Stimulated activated CD4-positive, alpha-beta T cell treated with anti-CD3 and anti-CD28 coated beads, Interleukin-15, amount 100 ng/mL, for 24 hours (primary cell): ENCODE measurements around the gene PSMD10.

Experiments
- DNase-seq: peaks from one replicate; pipeline ENCODE4 v3.0.0-alpha.2; 2020

PSMD10 gene, protein sequence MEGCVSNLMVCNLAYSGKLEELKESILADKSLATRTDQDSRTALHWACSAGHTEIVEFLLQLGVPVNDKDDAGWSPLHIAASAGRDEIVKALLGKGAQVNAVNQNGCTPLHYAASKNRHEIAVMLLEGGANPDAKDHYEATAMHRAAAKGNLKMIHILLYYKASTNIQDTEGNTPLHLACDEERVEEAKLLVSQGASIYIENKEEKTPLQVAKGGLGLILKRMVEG

DNA sequence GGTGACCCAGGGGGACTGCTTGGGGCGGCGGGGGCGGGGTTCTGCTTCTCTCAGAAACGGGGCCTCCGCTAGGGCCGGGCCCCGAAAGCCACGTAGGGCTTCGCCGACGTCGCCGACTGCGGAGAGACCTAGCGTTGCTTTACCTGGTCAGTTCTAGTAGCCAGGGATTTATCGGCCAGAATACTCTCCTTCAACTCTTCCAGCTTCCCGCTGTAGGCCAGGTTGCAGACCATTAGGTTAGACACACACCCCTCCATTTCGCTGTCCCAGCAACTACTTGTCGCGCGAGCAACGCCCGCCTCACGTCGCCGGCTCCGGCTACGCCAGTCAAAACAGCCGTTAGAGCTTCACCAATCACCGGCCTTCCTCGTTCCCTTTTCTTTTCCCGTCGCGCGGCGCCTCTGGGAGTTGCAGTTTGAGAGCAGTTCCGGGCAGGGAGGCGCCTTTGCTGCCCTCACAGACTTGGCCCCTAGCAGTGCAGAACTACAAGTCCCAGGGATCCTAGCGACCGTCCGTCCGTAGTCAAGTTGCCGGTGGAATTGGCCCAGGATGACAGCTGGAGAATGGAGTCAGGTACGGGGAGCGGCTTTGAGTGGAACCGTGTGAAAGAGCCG is at the start of gene PSMD10, which contains the start of gene ATG4A:
TSS of gene PSMD10 (minus strand) at position 279 of the 614 bp plus-strand sequence. CDS start at position 257, 22 bp downstream.
TSS of gene ATG4A (plus strand) at position 515 of the 614 bp plus-strand sequence. CDS start at position 564, 49 bp downstream.
- peak; percentile 90 for DNase-seq

DNA sequence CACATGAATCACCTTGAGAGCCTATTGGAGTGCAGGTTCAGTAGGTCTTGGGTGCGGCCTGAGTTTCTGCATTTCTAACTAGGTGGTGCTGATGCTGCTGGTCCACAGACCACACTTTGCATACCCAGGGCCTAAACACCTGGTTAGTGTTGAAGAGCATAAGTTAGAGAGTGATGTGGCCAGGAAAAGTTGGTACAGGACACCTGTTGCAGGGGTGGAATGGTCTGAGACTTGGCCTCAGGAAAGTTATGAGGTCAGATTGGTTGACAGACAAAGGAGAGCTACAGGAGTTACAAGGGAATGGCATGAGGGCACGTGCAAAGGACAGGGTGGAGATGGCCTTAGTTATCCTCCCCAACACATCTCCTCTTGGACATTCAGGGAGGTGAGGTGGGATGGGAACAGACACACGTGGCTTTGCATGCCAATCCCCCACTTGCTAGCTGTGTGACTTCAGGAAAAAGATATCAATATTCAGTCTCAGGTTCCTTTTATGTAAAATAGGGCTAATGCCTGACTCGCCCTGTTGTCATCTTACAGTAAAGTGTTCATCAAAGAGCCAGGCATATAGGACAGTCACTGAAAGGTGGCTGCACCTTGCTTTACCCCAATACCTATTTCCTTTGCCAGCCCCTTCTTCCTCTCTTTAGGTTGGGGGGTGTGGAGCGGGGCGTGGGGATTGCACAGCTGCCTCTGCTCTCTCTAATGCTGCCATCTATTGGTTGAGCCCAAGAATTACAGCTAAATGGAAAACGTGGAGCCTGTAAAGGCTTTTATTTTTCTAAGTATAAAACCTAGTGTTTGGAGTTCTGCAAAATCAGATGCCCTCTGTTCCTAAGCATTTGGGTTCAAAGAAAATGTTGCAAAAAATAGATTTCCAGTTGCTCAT is 47.7 kb upstream of the PSMD10 start:
- no peak for DNase-seq

DNA sequence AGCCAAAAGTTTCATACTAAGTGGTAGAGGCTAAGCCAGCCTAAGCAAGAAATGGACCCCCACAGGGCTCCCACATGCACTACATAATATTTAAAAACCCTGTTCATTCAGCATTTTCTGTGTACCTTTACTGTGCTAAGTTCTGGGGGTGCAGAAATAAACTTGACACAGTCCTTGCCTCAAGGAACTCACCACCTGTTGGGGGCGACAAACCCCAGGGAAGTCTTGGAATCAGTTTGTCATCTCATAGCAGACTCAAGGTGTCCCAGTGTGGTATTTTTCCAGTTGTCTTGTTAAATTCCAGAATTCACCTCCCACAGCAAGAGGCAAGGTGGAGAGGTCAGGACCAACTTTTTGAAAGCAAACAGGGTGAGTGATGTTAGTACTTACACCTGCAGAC is 43.4 kb upstream of the PSMD10 start:
- no peak for DNase-seq

DNA sequence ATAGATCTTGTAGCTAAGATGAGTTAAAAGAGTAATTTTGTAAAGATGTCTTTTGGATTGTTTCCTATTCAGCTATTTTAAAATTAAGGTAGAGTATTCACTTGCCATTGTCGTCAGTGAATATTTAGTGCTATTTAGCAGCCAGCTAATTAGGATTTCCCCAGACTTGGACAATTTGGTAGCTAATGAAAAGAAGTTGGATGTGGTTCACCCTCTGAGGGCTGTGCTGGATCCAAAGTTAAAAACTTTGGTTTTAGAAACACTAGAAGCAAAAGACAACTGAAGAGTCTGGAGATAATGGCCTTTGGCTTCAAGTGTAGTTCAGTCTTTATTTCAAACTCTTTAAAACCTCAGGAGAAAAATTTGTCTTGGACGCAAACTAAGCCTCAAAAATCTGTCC is 41.5 kb upstream of the PSMD10 start:
- DNase-seq, result no peak

DNA sequence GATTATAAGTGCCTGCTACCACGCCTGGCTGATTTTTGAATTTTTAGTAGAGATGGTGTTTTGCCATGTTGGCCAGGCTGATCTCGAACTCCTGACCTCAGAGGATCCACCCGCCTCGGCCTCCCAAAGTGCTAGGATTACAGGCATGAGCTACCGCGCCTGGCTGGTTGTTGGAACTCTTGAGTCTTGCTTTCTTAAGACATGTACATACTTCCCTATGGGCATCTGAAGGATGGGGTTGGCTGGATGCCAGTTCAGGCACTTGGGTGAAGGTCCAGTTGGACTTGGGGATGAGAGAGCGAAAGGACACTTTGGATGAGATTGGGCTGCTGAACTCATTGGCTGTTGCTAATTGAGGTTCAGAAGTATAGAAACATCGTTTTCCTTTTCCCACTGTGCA is 40.7 kb upstream of the PSMD10 start:
- DNase-seq, result no peak

DNA sequence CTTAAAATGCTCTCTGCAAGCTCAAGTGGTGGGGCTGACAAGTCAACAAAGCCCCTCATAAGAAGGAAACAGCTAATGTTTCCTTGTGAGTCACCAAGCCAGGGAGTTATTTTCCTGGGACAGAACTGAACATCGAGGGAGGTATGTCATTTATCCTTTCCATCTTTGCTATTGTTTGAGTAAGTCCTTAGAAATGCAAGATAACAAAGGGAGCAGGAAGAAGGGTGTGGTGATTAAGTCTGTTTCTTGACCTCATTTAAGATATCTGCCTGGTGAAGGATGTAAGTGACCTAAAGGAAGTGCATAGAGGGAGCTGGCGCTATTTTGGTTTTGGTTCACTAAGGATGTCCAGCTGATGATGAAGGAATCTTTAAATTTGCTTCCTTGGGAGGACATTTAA is 40.1 kb upstream of the PSMD10 start:
- no peak for DNase-seq

DNA sequence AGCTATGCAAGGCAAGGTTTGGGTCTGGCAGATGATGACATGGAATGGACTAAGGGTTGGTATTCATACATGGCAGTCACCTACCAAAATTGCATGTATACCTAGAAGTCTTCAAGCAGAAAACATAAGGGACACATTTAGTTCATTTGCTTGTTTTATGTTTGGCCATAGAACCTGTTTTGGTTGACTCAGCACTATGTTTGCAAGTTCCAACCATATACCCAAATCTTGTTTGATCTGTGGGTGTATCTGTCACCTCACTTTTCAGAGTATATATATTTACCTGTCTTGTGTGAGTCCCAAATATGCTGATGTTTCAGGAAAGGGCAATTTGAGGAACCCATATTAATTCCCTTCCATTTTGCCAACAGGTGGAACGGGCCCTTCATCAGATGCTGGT is 39.5 kb upstream of the PSMD10 start:
- no peak for DNase-seq

DNA sequence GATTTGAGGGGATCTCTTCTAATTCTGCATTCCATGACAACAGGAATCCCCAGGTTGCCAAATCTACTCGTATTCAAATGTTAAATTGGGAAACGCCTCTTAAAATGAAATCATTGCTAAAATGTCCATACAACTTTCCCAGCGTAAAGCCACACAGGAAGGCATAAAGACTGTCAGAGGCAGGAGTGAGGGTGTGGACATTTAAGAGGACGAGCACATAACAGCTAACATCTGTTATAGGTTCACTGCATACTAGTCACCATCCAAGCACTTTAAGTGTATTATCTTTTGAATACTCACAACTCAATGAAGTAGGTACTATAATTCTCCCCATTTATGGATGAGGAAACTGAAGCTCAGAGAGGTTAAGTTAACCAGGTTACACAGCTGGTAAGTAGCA is 35.8 kb upstream of the PSMD10 start:
- DNase-seq, result no peak

DNA sequence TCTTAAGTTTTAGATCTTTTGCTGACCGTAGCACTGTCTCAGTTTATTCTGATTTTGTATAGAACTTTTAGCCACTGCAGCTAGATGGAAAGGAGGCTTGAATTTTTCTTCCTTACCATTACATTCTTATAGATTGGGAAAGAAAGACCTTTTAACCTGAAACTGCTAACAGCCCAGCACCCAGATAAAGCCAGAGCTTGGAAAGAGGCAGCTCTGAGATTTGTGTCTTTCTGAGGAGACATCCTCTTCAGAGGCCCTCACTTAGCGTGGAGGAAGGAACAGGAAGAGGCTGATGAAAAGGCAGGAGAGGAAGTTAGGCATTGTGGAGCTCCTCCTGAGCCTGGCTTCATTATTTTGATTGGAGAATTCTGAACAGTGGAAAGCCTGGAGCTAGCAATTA is 35.3 kb upstream of the PSMD10 start:
- DNase-seq, result no peak

DNA sequence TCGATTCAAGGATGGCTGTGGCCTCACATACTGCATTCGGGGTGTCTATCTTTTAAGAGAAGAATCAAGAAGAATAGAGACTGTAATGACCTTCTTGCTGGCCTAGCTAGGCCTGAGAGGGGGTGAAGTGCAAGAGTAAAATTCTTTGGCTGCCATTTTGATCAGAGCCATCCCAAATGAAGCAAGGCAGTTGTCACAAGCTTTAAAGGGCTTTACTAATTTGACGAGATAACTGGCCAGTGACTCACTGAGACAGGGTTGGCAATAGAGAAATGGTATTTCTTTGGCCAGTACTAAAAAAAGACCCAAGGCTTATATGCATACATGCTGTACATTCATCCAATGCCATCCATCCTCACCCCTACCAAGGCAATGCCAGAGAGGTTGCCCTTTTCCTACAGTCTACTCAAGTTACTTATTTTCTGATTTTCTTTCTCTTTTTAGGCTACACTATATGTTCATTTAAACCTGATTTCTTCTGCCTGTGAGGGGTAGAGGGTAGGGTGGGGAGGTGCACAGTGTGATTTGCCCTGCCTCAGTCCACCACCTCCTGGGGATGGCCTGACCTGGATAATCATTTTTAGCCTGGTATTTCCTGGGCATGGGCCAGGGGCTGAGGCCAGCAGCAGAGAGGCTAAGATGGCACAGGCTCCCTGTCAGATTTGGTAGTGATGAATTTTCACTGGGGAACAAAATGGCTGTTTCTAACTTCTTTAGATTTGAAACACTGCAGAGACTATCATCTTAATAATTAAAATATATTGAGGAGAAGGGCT is 32.4 kb upstream of the PSMD10 start:
- no peak for DNase-seq

DNA sequence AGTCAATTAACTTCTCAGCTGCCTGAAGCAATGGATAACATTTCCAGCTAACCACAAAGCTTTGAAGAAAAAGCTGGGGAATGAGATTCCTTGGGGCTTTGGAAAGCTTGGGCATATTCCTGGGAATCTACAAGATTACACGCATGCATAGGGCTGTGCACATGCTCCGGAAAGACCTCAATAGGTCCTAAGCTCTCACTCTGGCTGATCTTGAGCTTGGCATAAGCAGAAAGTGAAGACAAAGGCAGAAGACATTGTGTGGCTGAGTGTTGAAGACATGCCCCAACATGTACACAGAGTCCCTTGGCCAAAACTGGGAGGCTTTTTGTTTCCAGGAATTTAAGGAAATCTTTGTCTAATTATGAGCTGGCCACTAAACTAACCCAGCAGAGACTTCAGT is 31.4 kb upstream of the PSMD10 start:
- DNase-seq, result no peak

DNA sequence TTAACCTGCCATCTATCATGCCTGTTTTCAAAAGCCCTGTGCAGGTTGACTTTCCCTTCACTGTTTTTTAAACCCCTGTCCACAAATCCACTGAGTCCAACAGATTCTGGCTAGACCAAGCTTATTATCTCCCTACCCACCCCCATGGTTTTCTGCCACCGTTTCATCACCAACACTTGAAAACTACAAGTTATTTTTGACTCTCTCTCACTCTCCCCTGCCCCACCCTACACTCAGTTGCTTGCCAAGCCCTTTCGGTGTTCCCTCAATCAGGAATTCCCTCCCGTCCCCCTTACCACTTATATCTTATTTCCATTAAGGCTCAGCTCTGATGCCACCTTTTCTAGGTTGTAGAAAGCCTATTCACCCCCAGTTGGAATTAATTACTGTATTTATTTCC is 29.9 kb upstream of the PSMD10 start:
- no peak for DNase-seq

DNA sequence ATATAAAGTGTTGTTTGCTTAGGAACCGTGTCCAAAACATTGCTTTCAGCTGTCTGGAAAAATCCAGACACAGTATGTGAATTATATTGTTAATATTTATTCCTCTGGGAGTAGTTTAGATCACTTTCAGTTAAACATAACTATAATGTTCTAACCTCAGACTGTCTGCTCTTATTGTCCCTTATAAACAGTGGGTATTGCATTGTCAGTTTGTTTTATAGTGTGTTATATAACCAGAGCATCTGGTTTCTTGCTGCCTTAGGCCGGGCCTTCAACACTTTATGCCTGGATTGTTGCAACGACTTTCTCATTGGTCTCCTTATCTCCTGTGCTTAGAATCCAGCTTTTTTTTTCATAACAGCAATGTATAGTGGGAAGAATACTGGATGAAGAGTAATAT is 26.6 kb upstream of the PSMD10 start:
- DNase-seq, result no peak

DNA sequence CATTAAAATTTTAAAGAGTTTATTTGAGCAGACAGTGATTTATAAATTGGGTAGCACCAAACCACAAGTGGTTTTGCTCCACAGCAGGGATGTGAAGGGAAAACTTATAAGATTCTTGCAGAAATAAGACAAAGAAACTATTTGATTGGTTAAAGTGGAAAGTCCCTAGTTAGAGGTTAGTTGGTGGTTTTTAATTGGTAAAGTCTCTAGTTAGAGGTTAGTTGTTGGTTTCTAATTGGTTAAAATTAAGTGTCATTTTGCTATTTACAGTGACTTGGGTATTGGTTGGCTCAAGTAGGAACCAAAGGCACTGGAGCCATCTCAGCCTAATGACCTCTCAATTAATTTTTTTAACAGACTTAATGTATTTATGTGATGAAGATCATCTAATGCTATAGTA is 23.2 kb upstream of the PSMD10 start:
- DNase-seq, result no peak

DNA sequence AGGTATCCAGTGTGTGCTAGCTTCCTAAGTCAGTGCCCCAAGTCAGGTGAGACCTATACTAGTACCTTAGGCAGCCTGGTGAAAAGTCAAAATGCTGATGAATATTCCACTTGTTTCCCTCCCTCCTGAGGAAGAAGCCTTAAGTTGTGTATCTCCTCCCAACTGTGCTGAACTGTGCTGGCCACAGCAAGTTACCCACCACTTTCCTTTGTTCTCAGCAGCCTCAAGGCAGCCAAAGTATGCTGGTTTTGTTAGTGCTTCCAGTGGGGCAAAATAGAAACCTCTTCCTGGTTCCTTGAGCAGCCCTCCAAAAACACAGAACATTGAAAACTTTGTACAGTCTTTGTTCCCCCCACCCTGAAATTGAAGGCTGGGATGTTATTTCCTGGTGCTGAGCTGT is 14.1 kb upstream of the PSMD10 start:
- DNase-seq, result no peak

DNA sequence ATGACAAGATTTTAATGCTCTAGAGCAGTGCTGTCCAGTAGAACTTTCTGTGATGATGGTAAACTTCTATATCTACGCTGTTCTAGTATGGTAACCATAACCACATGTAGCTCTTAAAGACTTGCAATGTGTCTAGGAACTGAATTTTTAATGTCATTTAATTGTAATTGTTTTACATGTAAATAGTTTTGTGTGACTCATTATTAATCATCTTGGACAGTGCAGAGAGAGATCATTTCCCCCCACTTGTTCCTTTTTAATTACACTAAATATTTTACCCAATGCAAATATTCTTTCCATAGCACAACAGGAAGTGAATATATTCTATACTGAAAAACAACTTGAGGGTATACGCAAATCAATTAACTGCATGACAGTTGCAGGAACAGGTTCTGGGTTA is 6.0 kb upstream of the PSMD10 start:
- DNase-seq, result no peak

DNA sequence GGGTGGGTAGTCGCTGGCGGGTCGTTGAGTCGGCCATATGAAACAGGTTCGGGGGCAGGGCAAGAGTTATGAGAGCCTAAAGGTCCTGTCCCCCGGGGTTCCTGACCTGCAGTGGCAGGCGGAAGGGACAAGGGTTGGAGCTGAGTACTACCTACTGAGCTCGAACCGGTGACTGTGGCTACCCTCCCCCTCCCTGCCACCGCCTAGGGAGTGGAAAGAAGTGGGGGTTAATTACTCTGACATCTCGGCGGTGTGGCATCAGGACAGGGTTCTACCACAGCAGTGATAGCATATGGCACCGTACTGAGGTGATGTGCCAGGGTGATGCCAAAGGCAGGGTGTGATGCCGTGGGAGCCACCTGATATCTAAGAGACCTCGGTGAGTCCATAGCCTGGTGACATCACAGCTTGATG is 543 bp upstream of the PSMD10 start:
- peak; percentile 43 for DNase-seq

DNA sequence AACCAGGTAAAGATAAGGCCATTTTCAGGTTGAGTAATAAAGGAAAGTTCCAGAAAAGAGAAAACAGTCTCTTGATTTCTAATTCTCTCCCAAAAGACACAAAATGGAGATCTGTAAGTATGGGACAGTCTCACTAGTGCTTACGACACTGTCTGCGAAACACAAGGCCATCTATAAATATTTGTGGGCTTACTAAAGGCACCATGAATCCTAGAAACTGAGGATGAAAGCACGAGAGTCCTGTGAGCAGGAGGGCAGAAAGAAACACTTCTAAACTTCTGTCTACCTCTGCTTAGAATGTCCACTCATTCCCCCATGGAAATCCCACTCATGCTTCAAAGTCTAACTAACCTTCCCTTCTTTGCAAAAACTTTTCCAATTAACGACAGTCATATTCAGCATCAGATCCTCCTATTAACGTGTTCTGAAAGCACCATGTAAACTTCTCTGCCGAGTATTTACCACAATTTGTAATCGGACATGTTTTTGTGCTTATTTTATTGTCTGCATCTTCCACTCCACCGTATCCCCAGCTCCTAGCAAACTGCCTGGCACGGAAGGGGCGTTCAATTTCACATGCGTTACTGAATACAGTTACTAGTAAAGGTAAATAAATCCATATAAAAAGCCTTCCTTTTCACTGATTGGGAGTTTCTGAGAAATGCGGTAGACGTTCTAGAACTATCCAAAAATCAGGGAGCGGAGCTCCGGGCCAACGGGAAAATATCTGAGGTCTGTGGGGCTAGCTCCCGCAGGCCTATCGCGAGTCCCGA is 665 bp downstream of the PSMD10 start:
- DNase-seq, result no peak

DNA sequence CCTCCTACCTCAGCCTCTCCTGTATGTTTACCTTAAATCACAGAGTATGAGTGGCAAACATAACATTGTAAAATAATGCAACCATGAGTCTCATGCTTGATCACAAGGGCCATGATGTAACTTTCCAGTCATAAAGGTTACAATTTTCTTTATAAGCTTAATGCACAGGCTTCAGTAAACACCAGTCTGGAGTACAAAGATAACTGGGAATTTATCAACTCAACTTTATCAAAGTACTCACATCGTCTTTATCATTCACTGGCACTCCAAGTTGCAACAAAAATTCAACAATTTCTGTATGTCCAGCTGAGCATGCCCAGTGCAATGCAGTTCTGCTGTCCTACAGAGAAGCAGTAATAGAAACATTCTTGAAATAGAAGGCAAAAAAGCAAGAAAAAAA is 2.8 kb downstream of the PSMD10 start:
- DNase-seq, result no peak

DNA sequence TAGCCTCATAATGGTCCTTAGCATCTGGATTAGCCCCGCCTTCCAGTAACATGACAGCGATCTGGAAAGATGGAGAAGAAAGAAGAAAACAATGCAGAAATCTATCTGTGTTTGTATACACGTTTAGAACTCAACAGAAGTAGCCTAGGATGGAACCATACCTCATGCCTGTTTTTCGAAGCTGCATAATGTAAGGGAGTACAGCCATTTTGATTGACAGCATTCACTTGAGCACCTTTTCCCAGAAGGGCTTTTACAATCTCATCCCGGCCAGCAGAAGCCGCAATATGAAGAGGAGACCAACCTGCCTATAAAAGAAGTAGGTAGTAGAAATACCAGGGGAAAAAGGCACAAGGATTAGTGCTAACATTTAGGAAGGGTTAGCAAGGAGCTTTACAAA is 3.5 kb downstream of the PSMD10 start:
- DNase-seq, result no peak

DNA sequence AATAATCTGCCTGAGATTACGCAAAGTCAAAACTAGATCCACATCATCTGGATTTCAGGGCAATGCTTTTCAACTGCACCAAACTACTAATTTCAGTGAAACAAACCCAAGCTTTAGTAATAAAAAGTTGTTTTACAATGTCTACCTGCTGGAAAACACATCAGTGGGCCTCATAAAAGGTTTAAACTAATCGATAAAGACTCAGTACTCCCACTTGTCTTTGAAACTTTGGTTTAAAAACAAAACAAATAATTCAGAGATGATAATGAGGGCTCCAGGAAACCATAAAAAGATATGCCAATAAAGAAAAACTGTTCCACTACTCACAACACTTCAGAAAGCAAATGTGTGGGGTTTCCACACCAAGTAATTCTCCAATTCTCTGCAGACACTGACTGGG is 10.2 kb downstream of the PSMD10 start:
- no peak for DNase-seq

DNA sequence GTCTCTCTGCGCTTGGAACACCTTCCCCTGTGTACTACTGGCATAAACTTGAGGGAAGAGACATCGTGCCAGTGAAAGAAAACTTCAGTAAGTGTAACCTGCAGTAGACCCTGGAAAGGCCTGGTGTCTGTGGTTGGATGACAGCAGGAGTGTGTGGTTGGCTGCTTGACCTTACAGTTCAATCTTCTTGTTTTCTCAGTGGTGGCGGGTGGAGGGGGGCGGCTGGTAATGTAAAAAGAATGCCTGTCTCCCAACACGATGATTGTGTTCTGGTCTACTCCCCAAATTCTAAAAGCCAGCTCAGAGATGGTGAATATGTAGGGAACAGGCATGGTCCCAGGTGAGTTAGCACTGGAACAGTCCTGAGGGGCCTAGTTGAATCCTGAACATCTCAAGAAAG is 18.6 kb downstream of the PSMD10 start:
- no peak for DNase-seq
